G401 (cell line): ENCODE results near the gene LYRM4. TPM values are rescaled to one million over a fixed set of nuclear protein-coding genes. Genes with fewer than 3 reads are reported as not detected.

Experiments
- DNase-seq: peaks from one replicate; pipeline ENCODE4 v3.0.0-alpha.2; 2015; ENCODE audit warnings: low spot score
- in situ Hi-C: cut with HindIII; loops from 2 replicates; pipeline ENCODE4 v1.10.0; 2016; ENCODE audit warnings: low sequenced_read_pairs, mixed read lengths
- total RNA-seq: library from RNA; depleted of rRNA; stranded (reverse); fragments of >200 nt; shearing (Covaris generic); gene quantifications from 2 replicates; pipeline ENCODE4 v1.2.3, GENCODE V29; 2014

Gene LYRM4
- total RNA-seq, 1 experiment from 2014 or later, result 39.1 TPM

- DNase-seq, result no peak
- in situ Hi-C loops, result no loop called here
Measured at GRCh38 chr6:5115168-5115567, 145.6 kb downstream of the LYRM4 start.

GRCh38 chr6:5113096-5113495, 147.7 kb downstream of the LYRM4 start:
- no peak for DNase-seq
- in situ Hi-C loops, result no loop called here

GRCh38 chr6:5112066-5112799, 148.5 kb downstream of the LYRM4 start:
- no peak for DNase-seq
- in situ Hi-C loops, result no loop called here

- no peak for DNase-seq
- in situ Hi-C loops, result no loop called here
Measured at GRCh38 chr6:5111626-5112025, 149.1 kb downstream of the LYRM4 start.

GRCh38 chr6:5110246-5110645, 150.5 kb downstream of the LYRM4 start:
- in situ Hi-C loops, result no loop called here

GRCh38 chr6:5109436-5109835, 151.3 kb downstream of the LYRM4 start:
- in situ Hi-C loops, result no loop called here
- DNase-seq, result no peak

More at GRCh38 chr6:5110246-5110645, 150.5 kb downstream of the LYRM4 start:
- DNase-seq, result no peak

GRCh38 chr6:5108536-5109150, 152.1 kb downstream of the LYRM4 start:
- in situ Hi-C loops, result no loop called here
- DNase-seq, result no peak

- in situ Hi-C loops, result no loop called here
- DNase-seq, result no peak
Measured at GRCh38 chr6:5108068-5108467, 152.7 kb downstream of the LYRM4 start.

- in situ Hi-C loops, result no loop called here
- DNase-seq, result no peak
Measured at GRCh38 chr6:5107341-5107740, 153.4 kb downstream of the LYRM4 start.

- DNase-seq, result no peak
- in situ Hi-C loops, result no loop called here
Measured at GRCh38 chr6:5105146-5105545, 155.6 kb downstream of the LYRM4 start.

- no peak for DNase-seq
- in situ Hi-C loops, result no loop called here
Measured at GRCh38 chr6:5104667-5105066, 156.1 kb downstream of the LYRM4 start.

- in situ Hi-C loops, result no loop called here
Measured at GRCh38 chr6:5103250-5103649, 157.5 kb downstream of the LYRM4 start.

GRCh38 chr6:5102267-5102970, 158.3 kb downstream of the LYRM4 start:
- no peak for DNase-seq
- in situ Hi-C loops, result no loop called here

More at GRCh38 chr6:5103250-5103649, 157.5 kb downstream of the LYRM4 start:
- DNase-seq, result no peak

GRCh38 chr6:5100806-5101205, 159.9 kb downstream of the LYRM4 start:
- in situ Hi-C loops, result no loop called here
- no peak for DNase-seq

- no peak for DNase-seq
- in situ Hi-C loops, result no loop called here
Measured at GRCh38 chr6:5099537-5099936, 161.2 kb downstream of the LYRM4 start.

- no peak for DNase-seq
- in situ Hi-C loops, result no loop called here
Measured at GRCh38 chr6:5098501-5099270, 162.1 kb downstream of the LYRM4 start.

GRCh38 chr6:5096482-5096881, 164.3 kb downstream of the LYRM4 start:
- DNase-seq, result no peak
- in situ Hi-C loops, result no loop called here

- in situ Hi-C loops, result no loop called here
- no peak for DNase-seq
Measured at GRCh38 chr6:5095236-5095635, 165.5 kb downstream of the LYRM4 start.

- DNase-seq, result no peak
- in situ Hi-C loops, result no loop called here
Measured at GRCh38 chr6:5094327-5094726, 166.4 kb downstream of the LYRM4 start.
